Panc1 (cell line): Measurements from ENCODE around the gene APPL2.

Experiments
- POLR2AphosphoS5 ChIP-seq: IDR thresholded peaks from 2 replicates; pipeline ENCODE4 v1.6.1; 2012; ENCODE audit warnings: mild to moderate bottlenecking, low read depth, low read length, moderate library complexity
- SIN3A ChIP-seq: IDR thresholded peaks from 2 replicates; pipeline ENCODE4 v1.6.1; 2012; ENCODE audit warnings: low read depth, mild to moderate bottlenecking, low read length, moderate library complexity, borderline replicate concordance; ENCODE audit not compliant: insufficient read depth
- TF ChIP-seq, protein P1 (sequence below): fragments of 450-650 bp; IDR thresholded peaks from 2 replicates; pipeline ENCODE4 v1.5.1; 2017; ENCODE audit warnings: mild to moderate bottlenecking
- TF ChIP-seq, protein P2 (sequence below), 2 experiments: IDR thresholded peaks; 2 replicates each; pipeline ENCODE4 v1.6.1; 2011 to 2012; ENCODE audit warnings: low read depth in 2 of 2, control low read depth in 1 of 2, low read length in 1 of 2, mild to moderate bottlenecking in 1 of 2, moderate library complexity in 1 of 2; ENCODE audit not compliant: insufficient read depth in 1 of 2

GRCh38 chr12:105170139-105170538 is 65.8 kb downstream of the APPL2 start:
- TF ChIP-seq, protein P1, sequence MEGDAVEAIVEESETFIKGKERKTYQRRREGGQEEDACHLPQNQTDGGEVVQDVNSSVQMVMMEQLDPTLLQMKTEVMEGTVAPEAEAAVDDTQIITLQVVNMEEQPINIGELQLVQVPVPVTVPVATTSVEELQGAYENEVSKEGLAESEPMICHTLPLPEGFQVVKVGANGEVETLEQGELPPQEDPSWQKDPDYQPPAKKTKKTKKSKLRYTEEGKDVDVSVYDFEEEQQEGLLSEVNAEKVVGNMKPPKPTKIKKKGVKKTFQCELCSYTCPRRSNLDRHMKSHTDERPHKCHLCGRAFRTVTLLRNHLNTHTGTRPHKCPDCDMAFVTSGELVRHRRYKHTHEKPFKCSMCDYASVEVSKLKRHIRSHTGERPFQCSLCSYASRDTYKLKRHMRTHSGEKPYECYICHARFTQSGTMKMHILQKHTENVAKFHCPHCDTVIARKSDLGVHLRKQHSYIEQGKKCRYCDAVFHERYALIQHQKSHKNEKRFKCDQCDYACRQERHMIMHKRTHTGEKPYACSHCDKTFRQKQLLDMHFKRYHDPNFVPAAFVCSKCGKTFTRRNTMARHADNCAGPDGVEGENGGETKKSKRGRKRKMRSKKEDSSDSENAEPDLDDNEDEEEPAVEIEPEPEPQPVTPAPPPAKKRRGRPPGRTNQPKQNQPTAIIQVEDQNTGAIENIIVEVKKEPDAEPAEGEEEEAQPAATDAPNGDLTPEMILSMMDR: no peak
- TF ChIP-seq POLR2AphosphoS5 (no peak), SIN3A (no peak)
- TF ChIP-seq, protein P2, sequence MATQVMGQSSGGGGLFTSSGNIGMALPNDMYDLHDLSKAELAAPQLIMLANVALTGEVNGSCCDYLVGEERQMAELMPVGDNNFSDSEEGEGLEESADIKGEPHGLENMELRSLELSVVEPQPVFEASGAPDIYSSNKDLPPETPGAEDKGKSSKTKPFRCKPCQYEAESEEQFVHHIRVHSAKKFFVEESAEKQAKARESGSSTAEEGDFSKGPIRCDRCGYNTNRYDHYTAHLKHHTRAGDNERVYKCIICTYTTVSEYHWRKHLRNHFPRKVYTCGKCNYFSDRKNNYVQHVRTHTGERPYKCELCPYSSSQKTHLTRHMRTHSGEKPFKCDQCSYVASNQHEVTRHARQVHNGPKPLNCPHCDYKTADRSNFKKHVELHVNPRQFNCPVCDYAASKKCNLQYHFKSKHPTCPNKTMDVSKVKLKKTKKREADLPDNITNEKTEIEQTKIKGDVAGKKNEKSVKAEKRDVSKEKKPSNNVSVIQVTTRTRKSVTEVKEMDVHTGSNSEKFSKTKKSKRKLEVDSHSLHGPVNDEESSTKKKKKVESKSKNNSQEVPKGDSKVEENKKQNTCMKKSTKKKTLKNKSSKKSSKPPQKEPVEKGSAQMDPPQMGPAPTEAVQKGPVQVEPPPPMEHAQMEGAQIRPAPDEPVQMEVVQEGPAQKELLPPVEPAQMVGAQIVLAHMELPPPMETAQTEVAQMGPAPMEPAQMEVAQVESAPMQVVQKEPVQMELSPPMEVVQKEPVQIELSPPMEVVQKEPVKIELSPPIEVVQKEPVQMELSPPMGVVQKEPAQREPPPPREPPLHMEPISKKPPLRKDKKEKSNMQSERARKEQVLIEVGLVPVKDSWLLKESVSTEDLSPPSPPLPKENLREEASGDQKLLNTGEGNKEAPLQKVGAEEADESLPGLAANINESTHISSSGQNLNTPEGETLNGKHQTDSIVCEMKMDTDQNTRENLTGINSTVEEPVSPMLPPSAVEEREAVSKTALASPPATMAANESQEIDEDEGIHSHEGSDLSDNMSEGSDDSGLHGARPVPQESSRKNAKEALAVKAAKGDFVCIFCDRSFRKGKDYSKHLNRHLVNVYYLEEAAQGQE (IDR thresholded peaks at IDR 0.05; ENCODE audit: insufficient read depth in 1 of 2, low read depth in 2 of 2, low read length in 1 of 2): no peak
